Erythroblast (primary cell): ENCODE measurements around the gene POLR2H.

Experiments used
- DNase-seq, 2 experiments: peaks; one replicate each; lab custom pipeline; 2025; lab: John Stamatoyannopoulos, UW
- GATA1 ChIP-seq: IDR thresholded peaks from 2 replicates; pipeline ENCODE4 v1.6.1; 2011; ENCODE audit warnings: low read depth, mild to moderate bottlenecking, control low read depth, low read length, moderate library complexity
- POLR2A ChIP-seq: IDR thresholded peaks from 2 replicates; pipeline ENCODE4 v1.6.1; 2011; ENCODE audit warnings: mild to moderate bottlenecking, low read length

The POLR2H gene

GRCh38 chr3:184352897-184353545, 8.5 kb upstream of the POLR2H start:
- no peak for TF ChIP-seq POLR2A
- no peak for TF ChIP-seq GATA1
- DNase-seq: no peak

GRCh38 chr3:184353546-184353941, 8.0 kb upstream of the POLR2H start:
- DNase-seq: no peak

GRCh38 chr3:184354121-184354728, 7.3 kb upstream of the POLR2H start:
- TF ChIP-seq POLR2A (no peak), GATA1 (no peak)

More at GRCh38 chr3:184353546-184353941, 8.0 kb upstream of the POLR2H start:
- TF ChIP-seq GATA1: no peak
- TF ChIP-seq POLR2A: no peak

GRCh38 chr3:184354754-184355153, 6.8 kb upstream of the POLR2H start:
- TF ChIP-seq POLR2A (no peak), GATA1 (no peak)
- DNase-seq: no peak

More at GRCh38 chr3:184354121-184354728, 7.3 kb upstream of the POLR2H start:
- DNase-seq: peak; percentile 51 to 73

GRCh38 chr3:184355261-184356040, 6.1 kb upstream of the POLR2H start:
- no peak for DNase-seq
- no peak for TF ChIP-seq GATA1

- DNase-seq: no peak
These were observed 4.0 kb upstream of the POLR2H start for GRCh38 chr3:184357248-184358123.

GRCh38 chr3:184358124-184358767, 3.3 kb upstream of the POLR2H start:
- no peak for TF ChIP-seq POLR2A
- TF ChIP-seq GATA1: no peak
- no peak for DNase-seq

More at GRCh38 chr3:184357248-184358123, 4.0 kb upstream of the POLR2H start:
- TF ChIP-seq GATA1 (no peak), POLR2A (no peak)

GRCh38 chr3:184358921-184359350, 2.6 kb upstream of the POLR2H start:
- DNase-seq: no peak
- no peak for TF ChIP-seq POLR2A
- no peak for TF ChIP-seq GATA1

- TF ChIP-seq GATA1: no peak
- no peak for TF ChIP-seq POLR2A
- DNase-seq: no peak
These were observed 1.9 kb upstream of the POLR2H start for GRCh38 chr3:184359610-184360009.

- no peak for DNase-seq
- TF ChIP-seq GATA1: no peak
- no peak for TF ChIP-seq POLR2A
These were observed 1.2 kb upstream of the POLR2H start for GRCh38 chr3:184360070-184360928.

GRCh38 chr3:184360929-184361531, 480 bp upstream of the POLR2H start:
- peak; percentile 37 for TF ChIP-seq POLR2A
- TF ChIP-seq GATA1: no peak
- no peak for DNase-seq
